A549 (cell line): ENCODE measurements around the gene DNMT3A.
A peak's percentile ranks its signal among the peaks of the same experiment; 100 is the strongest.

Experiments
- GATA3 ChIP-seq: IDR thresholded peaks from 2 replicates; pipeline ENCODE4 v1.6.1; 2012; ENCODE audit warnings: borderline replicate concordance
- HDAC2 ChIP-seq: fragments of 200-600 bp; sonication (generic); IDR thresholded peaks from 2 replicates; pipeline ENCODE4 v1.6.1; 2016
- HOXA7 ChIP-seq: fragments of 250-450 bp; sonication (Bioruptor Pico); IDR thresholded peaks from 2 replicates; pipeline ENCODE4 v1.5.0; 2020; ENCODE audit warnings: mild to moderate bottlenecking, moderate library complexity
- MYC ChIP-seq: IDR thresholded peaks from 2 replicates; pipeline ENCODE4 v1.6.1; 2012; ENCODE audit warnings: mild to moderate bottlenecking, inconsistent platforms, low read length, improper control_type of control experiment, borderline replicate concordance
- RFX5 ChIP-seq: fragments of 450-650 bp; IDR thresholded peaks from 2 replicates; pipeline ENCODE4 v1.7.1; 2014; ENCODE audit warnings: antibody characterized with exemption, mild to moderate bottlenecking, moderate library complexity
- TF ChIP-seq, protein P1 (sequence below): fragments of >200 bp; sonication (Bioruptor Twin); formaldehyde crosslinking; IDR thresholded peaks from 3 replicates; pipeline ENCODE4 v1.5.1; 2016

DNA sequence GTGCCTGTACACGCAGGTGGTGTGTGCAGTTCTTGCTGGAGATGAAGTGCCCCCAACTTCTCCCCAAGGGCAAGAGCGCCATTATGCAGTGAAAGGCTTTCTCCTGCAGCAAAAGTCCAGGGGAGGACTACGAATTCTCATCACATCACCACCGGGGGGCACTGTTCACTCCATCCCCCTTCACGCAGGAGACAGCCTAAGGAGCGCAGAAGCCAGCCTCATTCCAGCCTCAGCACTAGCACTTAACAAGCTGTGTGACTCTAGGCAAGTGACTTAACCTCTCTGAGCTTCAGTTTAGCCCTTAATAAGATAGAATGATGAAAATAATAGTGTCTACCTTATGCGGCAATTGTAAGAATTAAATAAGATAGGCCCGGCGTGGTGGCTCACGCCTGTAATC, 32.3 kb downstream of the DNMT3A start:
- no peak for TF ChIP-seq HOXA7 (CRISPR knock-in tag)
- no peak for TF ChIP-seq HDAC2
- no peak for TF ChIP-seq RFX5
- no peak for TF ChIP-seq GATA3
- TF ChIP-seq, protein P1, sequence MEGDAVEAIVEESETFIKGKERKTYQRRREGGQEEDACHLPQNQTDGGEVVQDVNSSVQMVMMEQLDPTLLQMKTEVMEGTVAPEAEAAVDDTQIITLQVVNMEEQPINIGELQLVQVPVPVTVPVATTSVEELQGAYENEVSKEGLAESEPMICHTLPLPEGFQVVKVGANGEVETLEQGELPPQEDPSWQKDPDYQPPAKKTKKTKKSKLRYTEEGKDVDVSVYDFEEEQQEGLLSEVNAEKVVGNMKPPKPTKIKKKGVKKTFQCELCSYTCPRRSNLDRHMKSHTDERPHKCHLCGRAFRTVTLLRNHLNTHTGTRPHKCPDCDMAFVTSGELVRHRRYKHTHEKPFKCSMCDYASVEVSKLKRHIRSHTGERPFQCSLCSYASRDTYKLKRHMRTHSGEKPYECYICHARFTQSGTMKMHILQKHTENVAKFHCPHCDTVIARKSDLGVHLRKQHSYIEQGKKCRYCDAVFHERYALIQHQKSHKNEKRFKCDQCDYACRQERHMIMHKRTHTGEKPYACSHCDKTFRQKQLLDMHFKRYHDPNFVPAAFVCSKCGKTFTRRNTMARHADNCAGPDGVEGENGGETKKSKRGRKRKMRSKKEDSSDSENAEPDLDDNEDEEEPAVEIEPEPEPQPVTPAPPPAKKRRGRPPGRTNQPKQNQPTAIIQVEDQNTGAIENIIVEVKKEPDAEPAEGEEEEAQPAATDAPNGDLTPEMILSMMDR = peak; percentile 65
- TF ChIP-seq MYC = no peak
